ENCODE measurements around the gene ZFP36.

The ZFP36 gene

DNA sequence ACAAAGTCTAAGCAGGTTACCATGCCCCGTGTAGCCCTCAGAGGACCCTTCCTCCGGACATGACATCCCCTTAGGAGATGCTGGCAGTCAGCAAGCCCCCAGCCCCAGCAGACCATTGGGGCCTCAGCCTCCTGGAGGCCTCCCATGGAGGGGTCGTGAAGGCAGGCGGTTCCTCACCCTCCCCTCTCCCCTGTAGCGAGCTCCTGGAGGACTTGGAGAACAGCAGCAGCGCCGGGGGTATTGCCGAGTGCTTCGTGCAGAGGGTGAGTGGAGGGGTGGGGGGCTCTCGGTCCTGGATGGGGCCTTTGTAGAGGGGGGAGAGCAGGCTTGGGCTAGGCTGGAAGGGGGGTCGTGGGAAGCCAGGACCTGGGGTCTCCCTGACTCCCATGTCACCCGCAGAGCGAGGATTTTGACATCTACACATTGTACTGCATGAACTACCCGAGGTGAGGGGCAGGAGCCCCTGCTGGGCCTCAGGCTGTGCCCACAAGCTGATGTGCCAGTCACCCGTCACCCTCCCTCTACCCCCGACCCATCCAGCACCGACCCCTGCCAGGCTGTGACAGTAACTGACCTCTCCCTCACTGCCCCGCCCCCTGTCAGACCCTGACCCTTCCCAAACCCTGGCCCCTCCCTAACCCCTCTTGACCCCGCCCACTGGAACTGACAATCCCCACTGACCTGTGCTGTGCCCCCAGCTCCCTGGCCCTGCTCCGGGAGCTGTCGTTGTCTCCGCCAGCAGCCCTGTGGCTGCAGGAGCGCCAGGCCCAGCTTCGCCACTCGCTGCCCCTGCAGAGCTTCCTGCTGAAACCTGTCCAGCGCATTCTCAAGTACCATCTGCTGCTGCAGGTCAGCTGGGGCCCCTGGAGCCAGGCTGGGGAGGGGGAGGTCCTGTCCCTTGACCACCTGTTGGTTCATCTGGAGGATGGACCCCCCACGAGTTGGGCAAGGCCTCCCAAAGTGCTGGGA lies 9.8 kb downstream of the ZFP36 start:
- Mint-ChIP-seq H3K4me1 (ENCODE audit: low read depth) (peaks cover 19% of the 10 kb centered on the region), H3K36me3 (ENCODE audit: low read depth) (peaks cover 5% of the 10 kb centered on the region), H3K4me3 (no peak overlapping the region), H3K27ac (no peak overlapping the region), H3K9me3 (no peaks in the 10 kb centered on the region), H3K27me3 (no peaks in the 10 kb centered on the region)

DNA sequence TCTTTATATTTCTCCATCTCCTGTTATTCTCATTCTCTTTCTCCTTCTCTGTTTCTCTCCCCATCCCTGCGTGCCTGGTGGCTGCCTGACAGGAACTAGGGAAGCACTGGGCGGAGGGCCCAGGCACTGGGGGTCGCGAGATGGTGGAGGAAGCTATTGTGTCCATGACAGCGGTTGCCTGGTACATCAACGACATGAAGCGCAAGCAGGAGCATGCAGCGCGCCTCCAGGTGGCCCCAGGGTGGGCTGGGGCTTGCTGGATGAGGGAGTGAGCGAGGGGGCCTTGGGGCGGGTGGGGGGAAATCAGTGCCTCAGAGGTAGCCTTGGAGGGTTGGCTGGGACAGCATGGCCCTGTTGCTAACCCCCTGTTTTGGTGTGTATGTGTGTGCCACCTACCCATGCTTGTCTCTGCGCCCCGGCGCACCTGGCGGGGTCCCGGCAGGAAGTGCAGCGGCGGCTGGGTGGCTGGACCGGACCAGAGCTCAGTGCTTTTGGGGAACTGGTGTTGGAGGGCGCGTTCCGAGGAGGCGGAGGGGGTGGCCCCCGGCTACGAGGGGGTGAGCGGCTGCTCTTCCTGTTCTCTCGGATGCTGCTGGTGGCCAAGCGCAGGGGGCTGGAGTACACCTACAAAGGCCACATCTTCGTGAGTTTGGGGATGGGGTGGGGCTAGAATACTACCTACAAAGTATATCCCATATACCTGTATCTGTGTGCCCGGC lies 11.0 kb downstream of the ZFP36 start:
- no peaks in the 10 kb centered on the region for H3K27me3 Mint-ChIP-seq
- no peak overlapping the region for H3K4me3 Mint-ChIP-seq
- no peak overlapping the region for H3K27ac Mint-ChIP-seq
- H3K9me3 Mint-ChIP-seq, result no peaks in the 10 kb centered on the region
- H3K36me3 Mint-ChIP-seq (ENCODE audit: low read depth), result peaks cover 6% of the 10 kb centered on the region
- H3K4me1 Mint-ChIP-seq (ENCODE audit: low read depth), result peaks cover 11% of the 10 kb centered on the region

DNA sequence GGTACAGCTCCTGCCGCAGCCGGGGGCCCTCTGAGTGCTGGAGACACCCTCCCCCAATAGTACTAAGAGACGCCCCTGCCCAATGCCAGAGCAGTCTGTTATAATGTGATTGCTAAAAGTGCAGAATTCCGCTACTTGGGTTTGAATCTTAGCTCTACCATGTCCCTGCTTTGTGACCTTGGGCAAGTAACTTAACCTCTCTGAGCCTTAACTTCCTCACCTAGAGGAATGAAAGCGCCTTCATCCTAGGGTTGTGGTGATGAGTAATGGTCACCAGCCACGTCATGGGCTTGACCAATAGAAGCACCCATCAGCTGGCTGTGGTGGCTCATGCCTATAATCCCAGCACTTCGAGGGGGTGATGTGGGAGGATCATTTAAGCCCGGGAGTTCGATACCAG lies 12.4 kb downstream of the ZFP36 start:
- H3K27ac Mint-ChIP-seq, result no peak overlapping the region

DNA sequence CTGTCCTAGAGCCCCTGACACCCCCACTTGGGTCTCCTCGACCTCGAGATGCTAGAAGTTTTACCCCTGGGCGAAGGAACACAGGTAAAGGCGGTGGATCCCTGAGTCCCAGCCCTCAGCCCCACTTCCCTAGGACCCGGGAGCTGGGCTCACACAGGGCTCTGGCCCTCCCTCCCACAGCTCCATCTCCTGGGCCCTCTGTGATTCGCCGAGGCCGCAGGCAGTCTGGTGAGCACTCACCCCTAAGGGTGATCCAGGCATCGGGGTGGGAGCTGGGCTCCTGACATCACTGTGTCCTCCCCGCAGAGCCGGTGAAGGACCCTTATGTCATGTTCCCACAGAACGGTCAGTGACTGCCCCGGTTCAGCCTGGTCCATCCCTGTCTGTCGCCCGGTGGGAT lies 14.1 kb downstream of the ZFP36 start:
- Mint-ChIP-seq H3K27me3 (no peaks in the 10 kb centered on the region), H3K36me3 (ENCODE audit: low read depth) (peaks cover 20% of the 10 kb centered on the region), H3K4me3 (no peak overlapping the region), H3K4me1 (ENCODE audit: low read depth) (no peaks in the 10 kb centered on the region), H3K27ac (no peak overlapping the region), H3K9me3 (no peaks in the 10 kb centered on the region)

More for the DNA sequence above, 12.4 kb downstream of the ZFP36 start:
- no peaks in the 10 kb centered on the region for H3K27me3 Mint-ChIP-seq
- no peak overlapping the region for H3K4me3 Mint-ChIP-seq
- H3K9me3 Mint-ChIP-seq, result no peaks in the 10 kb centered on the region
- H3K4me1 Mint-ChIP-seq (ENCODE audit: low read depth), result peaks cover 6% of the 10 kb centered on the region
- peaks cover 13% of the 10 kb centered on the region for H3K36me3 Mint-ChIP-seq (ENCODE audit: low read depth)

DNA sequence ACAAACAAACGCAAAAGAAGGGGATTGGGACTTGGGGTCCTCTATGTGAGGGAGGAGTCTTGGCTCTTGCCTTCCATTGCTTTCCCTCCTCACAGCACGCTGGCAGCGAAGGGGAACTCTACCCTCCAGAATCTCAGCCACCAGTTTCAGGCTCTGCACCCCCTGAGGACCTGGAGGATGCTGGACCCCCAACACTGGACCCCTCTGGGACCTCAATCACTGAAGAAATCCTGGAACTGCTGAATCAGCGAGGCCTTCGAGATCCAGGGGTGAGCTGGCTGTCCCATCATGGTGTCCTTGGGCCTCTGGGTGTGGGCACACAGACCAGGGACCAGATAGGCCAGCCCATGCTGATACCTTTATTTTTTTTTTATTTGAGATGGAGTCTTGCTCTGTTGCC lies 15.4 kb downstream of the ZFP36 start:
- Mint-ChIP-seq H3K9me3 (no peaks in the 10 kb centered on the region), H3K27me3 (no peaks in the 10 kb centered on the region), H3K27ac (no peak overlapping the region), H3K36me3 (ENCODE audit: low read depth) (peaks cover 20% of the 10 kb centered on the region), H3K4me3 (no peak overlapping the region), H3K4me1 (ENCODE audit: low read depth) (no peaks in the 10 kb centered on the region)

DNA sequence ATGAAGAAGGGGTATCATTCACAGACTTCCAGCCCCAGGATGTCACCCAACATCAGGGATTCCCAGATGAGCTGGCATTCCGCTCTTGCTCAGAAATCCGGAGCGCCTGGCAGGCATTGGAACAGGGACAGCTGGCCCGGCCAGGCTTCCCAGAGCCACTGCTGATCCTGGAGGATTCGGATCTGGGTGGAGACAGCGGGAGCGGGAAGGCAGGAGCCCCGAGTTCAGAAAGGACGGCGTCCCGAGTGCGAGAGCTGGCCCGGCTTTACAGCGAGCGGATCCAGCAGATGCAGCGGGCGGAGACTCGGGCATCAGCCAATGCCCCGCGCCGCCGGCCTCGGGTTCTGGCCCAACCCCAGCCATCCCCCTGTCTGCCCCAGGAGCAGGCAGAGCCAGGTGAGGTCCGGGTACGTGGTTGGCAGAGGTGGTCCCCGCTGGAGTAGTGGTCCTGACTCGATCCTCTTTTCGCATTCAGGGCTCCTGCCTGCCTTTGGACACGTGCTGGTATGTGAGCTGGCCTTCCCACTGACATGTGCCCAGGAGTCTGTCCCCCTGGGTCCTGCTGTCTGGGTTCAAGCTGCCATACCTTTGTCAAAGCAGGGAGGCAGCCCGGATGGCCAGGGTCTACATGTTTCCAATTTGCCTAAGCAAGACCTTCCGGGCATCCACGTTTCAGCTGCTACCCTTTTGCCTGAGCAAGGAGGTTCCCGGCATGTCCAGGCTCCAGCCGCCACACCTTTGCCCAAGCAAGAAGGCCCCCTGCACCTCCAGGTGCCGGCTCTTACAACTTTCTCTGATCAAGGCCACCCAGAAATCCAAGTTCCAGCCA lies 16.8 kb downstream of the ZFP36 start:
- H3K4me3 Mint-ChIP-seq, result no peak overlapping the region
- no peaks in the 10 kb centered on the region for H3K4me1 Mint-ChIP-seq (ENCODE audit: low read depth)
- H3K27me3 Mint-ChIP-seq, result no peaks in the 10 kb centered on the region
- H3K9me3 Mint-ChIP-seq, result no peaks in the 10 kb centered on the region
- no peak overlapping the region for H3K27ac Mint-ChIP-seq
- H3K36me3 Mint-ChIP-seq (ENCODE audit: low read depth), result peaks cover 20% of the 10 kb centered on the region

DNA sequence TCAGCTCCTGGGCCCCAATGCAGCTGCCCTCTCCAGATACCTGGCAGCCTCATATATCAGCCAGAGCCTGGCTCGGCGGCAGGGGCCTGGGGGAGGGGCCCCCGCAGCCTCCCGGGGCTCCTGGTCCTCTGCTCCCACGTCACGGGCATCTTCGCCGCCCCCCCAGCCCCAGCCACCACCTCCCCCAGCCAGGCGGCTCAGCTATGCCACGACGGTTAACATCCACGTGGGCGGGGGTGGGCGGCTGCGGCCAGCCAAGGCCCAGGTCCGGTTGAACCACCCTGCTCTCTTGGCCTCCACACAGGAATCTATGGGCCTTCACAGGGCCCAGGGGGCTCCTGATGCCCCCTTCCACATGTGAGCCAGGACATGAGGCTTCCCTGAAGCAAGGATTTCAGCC lies 18.3 kb downstream of the ZFP36 start:
- Mint-ChIP-seq H3K4me1 (ENCODE audit: low read depth) (no peaks in the 10 kb centered on the region), H3K27ac (no peak overlapping the region), H3K36me3 (ENCODE audit: low read depth) (peaks cover 15% of the 10 kb centered on the region), H3K27me3 (no peaks in the 10 kb centered on the region), H3K9me3 (no peaks in the 10 kb centered on the region), H3K4me3 (no peak overlapping the region)

DNA sequence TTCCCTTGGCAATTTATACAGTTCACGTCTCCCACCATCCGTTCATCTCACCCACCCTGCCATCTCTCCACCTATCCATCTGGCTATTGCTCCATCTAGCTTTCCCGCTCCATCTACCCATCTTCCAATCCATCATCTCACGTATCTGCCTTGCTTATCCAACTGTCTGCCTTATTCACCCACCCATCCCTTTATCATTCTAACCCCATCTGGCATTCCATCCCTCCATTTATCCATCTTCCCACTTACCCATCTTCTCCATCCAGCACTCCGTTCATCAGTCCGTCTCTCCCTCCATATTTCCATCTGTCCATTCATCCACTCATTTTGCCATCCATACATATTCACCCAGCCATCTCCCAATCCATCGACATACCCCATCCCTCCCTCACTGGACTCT lies 19.1 kb downstream of the ZFP36 start:
- no peaks in the 10 kb centered on the region for H3K27me3 Mint-ChIP-seq
- H3K4me3 Mint-ChIP-seq, result no peak overlapping the region
- peaks cover 6% of the 10 kb centered on the region for H3K4me1 Mint-ChIP-seq (ENCODE audit: low read depth)
- no peaks in the 10 kb centered on the region for H3K9me3 Mint-ChIP-seq
- H3K36me3 Mint-ChIP-seq (ENCODE audit: low read depth), result peaks cover 15% of the 10 kb centered on the region
- H3K27ac Mint-ChIP-seq, result no peak overlapping the region

DNA sequence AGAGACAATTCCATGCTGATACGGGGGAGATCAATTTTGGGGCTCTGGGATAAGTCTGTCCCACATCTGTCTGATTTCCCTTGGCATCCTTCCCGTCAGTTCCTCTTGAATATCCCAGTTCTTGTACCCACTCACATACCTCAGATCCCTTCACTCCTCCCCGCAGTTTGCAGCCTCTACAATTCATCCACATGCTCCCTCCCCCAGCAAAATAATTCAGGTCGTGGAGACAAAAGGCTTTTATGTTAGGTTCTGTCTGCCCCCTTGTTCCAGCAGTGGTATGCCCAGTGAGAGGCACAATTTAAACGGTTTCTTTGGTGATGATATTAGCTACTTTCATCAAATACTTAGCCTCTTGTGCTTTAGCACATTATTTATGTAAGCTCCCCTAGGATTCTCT lies 19.5 kb downstream of the ZFP36 start:
- no peak overlapping the region for H3K4me3 Mint-ChIP-seq
- H3K27ac Mint-ChIP-seq, result no peak overlapping the region
- H3K27me3 Mint-ChIP-seq, result no peaks in the 10 kb centered on the region
- H3K4me1 Mint-ChIP-seq (ENCODE audit: low read depth), result peaks cover 10% of the 10 kb centered on the region
- peaks cover 15% of the 10 kb centered on the region for H3K36me3 Mint-ChIP-seq (ENCODE audit: low read depth)
- no peaks in the 10 kb centered on the region for H3K9me3 Mint-ChIP-seq

DNA sequence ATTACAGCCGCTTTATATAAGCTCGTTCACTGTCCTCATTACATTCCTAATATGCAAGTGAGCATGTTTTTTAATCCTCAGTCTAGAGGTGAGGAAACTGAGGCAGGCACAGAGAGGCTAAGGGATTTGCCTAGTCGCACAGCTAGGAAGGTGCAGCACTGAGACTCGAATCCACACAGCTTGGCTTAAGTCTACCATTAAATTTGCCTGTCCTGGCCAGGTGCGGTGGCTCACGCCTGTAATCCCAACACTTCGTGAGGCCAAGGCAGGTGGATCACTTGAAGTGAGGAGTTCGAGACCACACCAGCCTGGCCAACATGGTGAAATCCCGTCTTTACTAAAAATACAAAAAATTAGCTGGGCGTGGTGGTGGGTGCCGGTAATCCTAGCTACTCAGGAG lies 21.1 kb downstream of the ZFP36 start:
- Mint-ChIP-seq H3K4me1 (ENCODE audit: low read depth) (peaks cover 23% of the 10 kb centered on the region), H3K27me3 (no peaks in the 10 kb centered on the region), H3K36me3 (ENCODE audit: low read depth) (peaks cover 20% of the 10 kb centered on the region), H3K9me3 (no peaks in the 10 kb centered on the region), H3K27ac (no peak overlapping the region), H3K4me3 (no peak overlapping the region)

DNA sequence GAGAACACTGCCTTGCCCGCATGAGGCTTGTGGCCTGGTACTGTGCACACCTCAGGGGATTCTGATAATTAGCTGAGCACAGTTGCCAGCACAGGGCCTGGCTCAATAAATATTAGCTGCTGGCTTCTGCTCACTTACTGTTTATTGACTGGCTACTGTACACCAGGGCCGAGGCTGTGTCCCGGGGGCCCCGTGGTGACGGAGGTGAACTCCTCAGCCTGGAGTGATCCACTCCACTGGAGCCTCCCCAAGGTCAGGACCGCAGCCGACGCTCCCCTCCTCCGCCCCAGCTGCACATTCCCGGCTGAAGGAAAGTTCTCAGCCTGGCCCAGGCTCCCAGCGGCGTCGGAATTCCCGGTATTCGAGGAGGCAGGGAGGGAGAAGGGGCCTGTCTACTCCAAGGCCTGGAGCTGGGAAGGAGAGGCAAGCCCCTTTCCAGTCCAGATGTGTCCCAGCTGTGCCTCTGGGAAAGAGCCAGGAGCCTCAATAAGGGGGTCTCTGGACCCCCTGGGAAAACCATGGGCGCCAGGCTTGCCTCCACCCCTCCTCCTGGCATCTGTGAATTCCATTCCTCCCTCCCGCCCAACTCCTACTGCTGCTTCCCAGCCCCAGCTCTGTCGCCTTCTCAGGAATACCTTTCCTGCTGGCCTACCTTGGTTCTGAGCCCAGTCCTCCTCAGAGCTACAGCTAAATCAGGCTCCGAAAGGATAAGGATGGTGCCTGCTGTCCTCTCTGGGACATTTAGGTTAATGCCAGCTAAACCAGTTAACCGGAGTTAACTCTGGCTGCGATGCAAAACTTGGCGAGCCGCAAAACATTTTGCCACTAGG lies 21.9 kb downstream of the ZFP36 start:
- no peaks in the 10 kb centered on the region for H3K27me3 Mint-ChIP-seq
- H3K4me1 Mint-ChIP-seq (ENCODE audit: low read depth), result peaks cover 31% of the 10 kb centered on the region
- H3K27ac Mint-ChIP-seq, result no peak overlapping the region
- H3K36me3 Mint-ChIP-seq (ENCODE audit: low read depth), result peaks cover 24% of the 10 kb centered on the region
- H3K4me3 Mint-ChIP-seq, result no peak overlapping the region
- no peaks in the 10 kb centered on the region for H3K9me3 Mint-ChIP-seq

DNA sequence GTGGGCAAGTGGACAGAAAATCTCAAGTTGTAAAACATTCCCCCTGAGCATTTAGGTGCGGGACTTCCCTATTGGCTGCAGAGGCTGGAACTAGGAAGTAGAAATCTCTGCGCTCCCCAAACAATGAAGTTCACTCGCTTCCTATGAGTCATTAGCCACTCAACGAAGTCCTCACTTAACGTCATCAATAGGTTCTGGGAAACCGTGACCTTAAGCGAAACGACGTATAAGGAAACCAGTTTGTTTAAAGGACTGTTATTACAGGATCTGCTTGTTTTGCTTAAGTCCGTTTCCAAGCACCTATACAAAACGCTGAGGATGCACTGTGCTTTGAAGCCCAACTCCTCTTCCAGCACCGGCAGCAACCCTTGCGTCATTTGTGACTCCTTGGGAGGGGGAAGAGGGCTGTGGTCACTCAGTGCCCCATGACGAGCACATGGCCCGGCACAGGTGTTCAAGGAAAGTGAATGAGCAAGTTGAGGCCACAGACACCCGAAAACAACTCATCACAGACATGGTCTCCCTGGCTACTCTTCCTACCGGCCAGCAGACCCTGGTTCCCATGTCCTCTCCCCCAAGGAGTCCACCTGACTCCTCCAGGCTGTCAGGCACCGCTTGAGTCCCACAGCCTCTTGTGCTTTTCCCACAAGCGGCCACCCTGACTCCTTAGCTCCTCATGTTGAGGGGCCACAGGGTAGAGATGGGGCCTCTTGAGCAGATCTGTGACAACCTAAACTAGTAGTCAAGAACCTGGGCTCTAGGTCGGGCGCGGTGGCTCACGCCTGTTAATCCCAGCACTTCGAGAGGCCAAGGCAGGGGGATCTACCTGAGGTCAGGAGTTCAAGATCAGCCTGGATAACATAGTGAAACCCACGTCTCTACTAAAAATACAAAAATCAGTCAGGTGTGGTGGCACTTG lies 24.3 kb downstream of the ZFP36 start:
- peaks cover 38% of the 10 kb centered on the region for H3K36me3 Mint-ChIP-seq (ENCODE audit: low read depth)
- H3K27me3 Mint-ChIP-seq, result no peaks in the 10 kb centered on the region
- H3K4me1 Mint-ChIP-seq (ENCODE audit: low read depth), result peaks cover 53% of the 10 kb centered on the region
- H3K9me3 Mint-ChIP-seq, result no peaks in the 10 kb centered on the region
- H3K27ac Mint-ChIP-seq, result peak overlapping the region; percentile 90
- H3K4me3 Mint-ChIP-seq, result peak overlapping the region; percentile 37

DNA sequence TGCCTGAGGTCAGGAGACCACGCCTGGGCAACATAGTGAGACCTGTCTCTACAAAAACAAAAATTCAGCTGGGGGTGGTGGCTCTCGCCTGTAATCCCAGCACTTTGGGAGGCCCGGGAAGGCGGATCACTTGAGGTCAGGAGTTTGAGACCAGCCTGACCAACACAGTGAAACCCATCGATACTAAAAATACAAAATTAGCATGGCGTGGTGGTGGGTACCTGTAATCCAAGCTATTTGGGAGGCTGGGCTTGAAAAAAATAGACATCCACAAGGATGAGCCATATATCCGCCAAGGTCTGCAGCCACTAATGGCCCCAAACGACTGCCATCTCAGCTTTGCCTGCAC lies 26.0 kb downstream of the ZFP36 start:
- H3K4me1 Mint-ChIP-seq (ENCODE audit: low read depth), result peaks cover 63% of the 10 kb centered on the region
- peak overlapping the region; percentile 99 for H3K4me3 Mint-ChIP-seq
- H3K36me3 Mint-ChIP-seq (ENCODE audit: low read depth), result peaks cover 40% of the 10 kb centered on the region
- H3K27me3 Mint-ChIP-seq, result no peaks in the 10 kb centered on the region
- H3K27ac Mint-ChIP-seq, result peak overlapping the region; percentile 100
- H3K9me3 Mint-ChIP-seq, result no peaks in the 10 kb centered on the region
